ENCODE measurements around the gene ACO2. TPM values are rescaled to one million over a fixed set of nuclear protein-coding genes. Genes with fewer than 3 reads are reported as not detected.

ACO2 gene
- total RNA-seq, 1 donor: 41.6 TPM

DNA sequence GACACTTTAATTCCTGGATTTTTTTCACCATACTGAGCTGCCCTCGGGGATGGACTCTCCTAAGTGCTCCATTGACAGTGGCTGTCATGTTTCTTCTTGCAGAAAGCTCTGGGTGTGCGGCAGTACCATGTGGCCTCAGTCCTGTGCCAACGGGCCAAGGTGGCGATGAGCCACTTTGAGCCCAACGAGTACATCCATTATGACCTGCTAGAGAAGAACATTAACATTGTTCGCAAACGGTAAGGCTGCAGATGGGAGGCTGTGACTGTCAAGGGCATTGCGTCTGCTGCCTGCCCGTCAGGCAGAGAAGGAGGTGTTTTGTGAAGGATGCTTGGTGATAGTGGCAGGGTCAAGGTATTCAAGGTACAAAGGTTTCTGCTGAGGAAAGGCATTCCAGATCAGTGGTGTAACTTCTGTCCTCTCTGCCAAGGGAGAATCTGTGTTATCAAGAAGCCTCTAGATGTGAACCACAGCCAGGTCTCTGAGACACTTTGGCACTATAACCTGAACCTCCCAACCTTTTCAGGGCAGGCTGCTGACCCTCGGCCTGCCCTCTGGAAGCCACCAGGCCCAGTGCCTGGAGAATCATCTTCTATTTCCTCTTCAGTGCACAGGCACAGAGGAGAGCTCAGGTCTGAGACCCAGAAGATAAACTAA, 30.8 kb downstream of the ACO2 start:
- H3K4me3 ChIP-seq (ENCODE audit: low read length): no peak overlapping the region
- no peaks in the 10 kb centered on the region for H3K4me1 ChIP-seq (ENCODE audit: insufficient read depth, low read length)
- no peaks in the 10 kb centered on the region for H3K27me3 ChIP-seq (ENCODE audit: insufficient read depth, low read length)
- H3K9me3 ChIP-seq (ENCODE audit: low read depth, low read length): no peaks in the 10 kb centered on the region

DNA sequence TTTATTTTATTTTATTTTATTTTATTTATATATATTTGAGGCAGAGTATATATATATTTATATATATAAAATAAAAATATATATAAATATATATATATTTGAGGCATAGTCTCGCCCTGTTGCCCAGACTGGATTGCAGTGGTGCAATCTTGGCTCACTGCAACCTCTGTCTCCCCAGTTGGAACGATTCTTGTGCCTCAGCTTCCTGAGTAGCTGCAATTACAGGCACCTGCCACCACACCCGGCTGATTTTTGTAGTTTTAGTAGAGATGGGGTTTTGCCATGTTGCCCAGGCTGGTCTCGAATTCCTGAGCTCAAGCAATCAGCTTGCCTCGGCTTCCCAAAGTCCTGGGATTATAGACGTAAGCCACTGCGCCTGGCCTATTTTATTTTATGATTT, 31.4 kb downstream of the ACO2 start:
- Histone ChIP-seq H3K4me1 (ENCODE audit: insufficient read depth, low read length) (no peaks in the 10 kb centered on the region), H3K27me3 (ENCODE audit: insufficient read depth, low read length) (no peaks in the 10 kb centered on the region), H3K4me3 (ENCODE audit: low read length) (no peak overlapping the region), H3K9me3 (ENCODE audit: low read depth, low read length) (no peaks in the 10 kb centered on the region)

DNA sequence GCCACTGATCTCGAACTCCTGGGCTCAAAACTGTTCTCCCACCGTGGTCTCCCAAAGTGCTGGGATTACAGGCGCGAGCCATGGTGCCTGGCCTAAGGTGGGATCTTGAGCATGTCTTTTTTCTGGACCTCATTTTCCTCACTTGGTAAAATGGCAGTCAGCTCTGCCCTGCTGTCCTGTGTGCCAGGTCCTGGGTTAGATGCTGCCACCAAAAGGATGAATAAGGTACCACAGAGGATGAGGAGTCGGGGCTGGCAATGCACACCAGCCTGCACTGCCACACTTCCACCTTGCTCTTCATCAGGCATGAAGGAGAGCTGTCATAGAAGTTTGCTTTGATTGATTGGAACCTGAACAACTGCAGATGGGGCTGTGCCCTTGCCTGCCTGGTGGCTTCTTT, 32.3 kb downstream of the ACO2 start:
- Histone ChIP-seq H3K4me1 (ENCODE audit: insufficient read depth, low read length) (no peaks in the 10 kb centered on the region), H3K9me3 (ENCODE audit: low read depth, low read length) (no peaks in the 10 kb centered on the region), H3K27me3 (ENCODE audit: insufficient read depth, low read length) (no peaks in the 10 kb centered on the region), H3K4me3 (ENCODE audit: low read length) (no peak overlapping the region)

DNA sequence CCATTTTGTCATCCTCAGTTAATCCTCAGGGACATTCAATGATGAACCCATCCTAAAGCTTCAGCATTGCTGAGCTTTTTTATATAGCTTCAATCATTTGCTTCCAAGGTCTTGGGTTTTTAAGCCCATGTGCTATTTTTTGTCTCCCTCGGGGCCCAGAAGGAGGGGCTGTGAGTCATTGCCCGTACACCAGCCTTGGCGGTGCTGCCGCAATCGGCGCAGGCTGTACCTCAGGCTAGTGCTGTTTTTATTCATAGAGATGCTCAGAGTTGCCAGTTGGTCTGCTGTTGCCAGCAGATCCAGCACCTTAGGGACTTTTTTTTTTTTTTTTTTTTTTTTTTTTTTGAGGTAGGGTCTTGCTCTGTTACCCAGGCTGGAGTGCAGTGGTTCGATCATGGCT, 35.5 kb downstream of the ACO2 start:
- Histone ChIP-seq H3K27me3 (ENCODE audit: insufficient read depth, low read length) (no peaks in the 10 kb centered on the region), H3K9me3 (ENCODE audit: low read depth, low read length) (no peaks in the 10 kb centered on the region), H3K4me3 (ENCODE audit: low read length) (no peak overlapping the region), H3K4me1 (ENCODE audit: insufficient read depth, low read length) (no peaks in the 10 kb centered on the region)

DNA sequence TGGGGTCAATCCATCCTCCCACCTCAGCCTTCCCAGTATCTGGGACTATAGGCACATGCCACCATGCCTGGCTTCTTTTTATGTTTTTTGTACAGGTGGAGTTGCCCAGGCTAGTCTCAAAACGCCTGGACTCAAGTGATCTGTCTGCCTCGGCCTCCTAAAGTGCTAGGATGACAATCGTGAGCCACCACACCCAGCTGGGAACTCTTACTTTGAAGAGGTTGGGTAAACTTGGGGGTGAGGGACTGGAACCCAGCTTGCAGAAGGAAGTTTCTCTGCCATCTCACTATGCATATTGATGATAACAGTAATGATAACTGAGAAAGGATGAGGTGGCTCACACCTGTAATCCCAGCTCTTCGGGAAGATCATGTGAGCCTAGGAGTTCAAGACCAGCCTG, 35.9 kb downstream of the ACO2 start:
- H3K9me3 ChIP-seq (ENCODE audit: low read depth, low read length): no peaks in the 10 kb centered on the region
- H3K27me3 ChIP-seq (ENCODE audit: insufficient read depth, low read length): no peaks in the 10 kb centered on the region
- H3K4me1 ChIP-seq (ENCODE audit: insufficient read depth, low read length): no peaks in the 10 kb centered on the region
- H3K4me3 ChIP-seq (ENCODE audit: low read length): no peak overlapping the region

DNA sequence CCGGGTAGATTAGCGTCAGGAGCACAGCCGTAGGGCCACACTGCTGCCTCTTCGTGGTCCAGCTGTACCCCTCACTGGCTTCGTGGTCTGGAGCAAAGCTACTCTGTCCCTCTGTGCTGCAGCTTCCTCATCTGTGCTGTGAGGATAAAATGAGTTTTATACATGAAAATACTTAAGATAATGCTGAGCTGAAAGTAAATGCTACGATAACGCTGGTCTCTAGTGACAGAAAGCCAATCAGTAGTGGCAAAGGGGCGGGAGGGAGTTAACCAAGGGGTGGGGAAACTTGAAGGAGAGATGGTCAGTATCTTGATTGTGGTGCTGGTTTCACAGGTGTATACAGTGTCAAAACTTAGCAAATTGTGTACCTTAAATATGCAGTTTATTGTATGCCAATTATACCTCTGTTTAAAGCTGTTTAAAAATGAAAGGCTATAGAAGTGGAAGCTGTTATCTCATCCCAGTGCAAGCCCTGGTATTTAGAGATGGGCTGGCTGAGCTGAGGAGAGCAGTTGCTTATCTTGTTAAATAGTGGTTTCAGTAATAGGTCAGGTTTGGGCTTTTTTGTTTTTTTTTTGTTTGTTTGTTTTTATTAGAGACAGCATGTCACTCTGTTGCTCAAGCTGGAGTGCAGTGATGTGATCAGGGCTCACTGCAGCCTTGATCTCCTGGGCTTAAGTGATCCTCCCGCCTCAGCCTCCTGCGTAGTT, 36.7 kb downstream of the ACO2 start:
- H3K27me3 ChIP-seq (ENCODE audit: insufficient read depth, low read length): no peaks in the 10 kb centered on the region
- H3K9me3 ChIP-seq (ENCODE audit: low read depth, low read length): no peaks in the 10 kb centered on the region
- H3K4me1 ChIP-seq (ENCODE audit: insufficient read depth, low read length): no peaks in the 10 kb centered on the region
- H3K4me3 ChIP-seq (ENCODE audit: low read length): no peak overlapping the region

DNA sequence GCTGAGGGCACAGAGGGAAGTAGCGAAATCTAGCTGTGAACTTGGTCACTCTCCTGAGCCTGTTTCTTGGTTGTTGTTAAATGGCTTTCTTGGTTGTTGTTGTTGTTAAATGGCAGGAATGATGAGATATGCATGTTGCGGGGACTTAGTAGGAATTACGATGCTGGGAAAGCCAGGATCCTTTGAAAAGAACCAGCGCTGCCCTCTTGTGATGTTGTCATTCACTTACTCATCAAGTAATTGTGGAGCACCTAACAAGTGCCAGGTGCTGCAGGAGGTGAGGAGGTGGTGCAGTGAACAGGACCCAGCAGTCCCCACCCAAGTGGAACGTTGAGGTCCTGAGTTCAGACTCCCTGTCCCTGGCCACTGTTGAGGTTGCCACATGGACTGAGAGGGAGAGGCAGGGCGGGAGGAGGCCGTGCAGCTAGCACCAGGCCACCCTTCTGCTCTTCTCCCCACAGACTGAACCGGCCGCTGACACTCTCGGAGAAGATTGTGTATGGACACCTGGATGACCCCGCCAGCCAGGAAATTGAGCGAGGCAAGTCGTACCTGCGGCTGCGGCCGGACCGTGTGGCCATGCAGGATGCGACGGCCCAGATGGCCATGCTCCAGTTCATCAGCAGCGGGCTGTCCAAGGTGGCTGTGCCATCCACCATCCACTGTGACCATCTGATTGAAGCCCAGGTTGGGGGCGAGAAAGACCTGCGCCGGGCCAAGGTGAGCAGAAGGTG, 38.6 kb downstream of the ACO2 start:
- H3K27me3 ChIP-seq (ENCODE audit: insufficient read depth, low read length): no peaks in the 10 kb centered on the region
- H3K4me3 ChIP-seq (ENCODE audit: low read length): no peak overlapping the region
- no peaks in the 10 kb centered on the region for H3K9me3 ChIP-seq (ENCODE audit: low read depth, low read length)
- no peaks in the 10 kb centered on the region for H3K4me1 ChIP-seq (ENCODE audit: insufficient read depth, low read length)

DNA sequence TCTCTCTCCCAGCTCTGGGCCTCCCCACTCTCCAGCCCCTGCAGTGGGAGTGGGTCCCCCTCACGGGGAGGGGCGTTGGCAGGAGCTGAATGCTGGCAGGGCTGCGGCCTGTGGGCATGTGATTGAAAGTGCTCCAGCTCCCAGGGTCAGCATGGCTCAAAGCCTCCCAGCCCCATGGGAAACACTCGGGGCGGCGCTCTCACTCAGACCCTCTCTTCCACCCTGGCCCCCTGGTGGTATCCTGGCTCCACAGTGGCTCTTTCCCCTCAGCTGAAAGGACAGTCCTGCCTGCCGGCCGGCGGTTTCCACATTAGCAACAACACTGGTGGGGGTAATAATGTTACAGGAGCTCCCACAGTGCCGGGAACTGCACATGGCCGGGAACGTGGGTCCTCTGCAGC, 39.9 kb downstream of the ACO2 start:
- Histone ChIP-seq H3K27me3 (ENCODE audit: insufficient read depth, low read length) (no peaks in the 10 kb centered on the region), H3K4me1 (ENCODE audit: insufficient read depth, low read length) (no peaks in the 10 kb centered on the region), H3K9me3 (ENCODE audit: low read depth, low read length) (no peaks in the 10 kb centered on the region), H3K4me3 (ENCODE audit: low read length) (no peak overlapping the region)

DNA sequence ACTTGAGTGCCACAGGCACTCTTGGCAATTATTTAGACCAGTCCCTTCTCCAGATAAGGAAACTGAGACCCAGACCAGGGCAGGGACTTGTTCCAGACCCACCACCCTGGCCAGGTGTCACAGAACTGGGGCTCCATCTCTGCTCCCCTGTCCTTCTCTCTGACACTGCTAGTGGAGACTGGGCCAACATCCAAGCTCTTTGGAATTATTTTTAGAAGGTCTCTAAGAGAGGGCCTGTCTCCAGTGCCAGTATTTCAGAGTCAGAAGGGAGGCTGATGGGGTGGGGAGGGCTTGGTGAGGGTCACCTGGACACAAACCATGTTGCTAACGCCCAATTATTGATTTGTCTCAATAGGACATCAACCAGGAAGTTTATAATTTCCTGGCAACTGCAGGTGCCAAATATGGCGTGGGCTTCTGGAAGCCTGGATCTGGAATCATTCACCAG, 42.6 kb downstream of the ACO2 start:
- Histone ChIP-seq H3K27me3 (ENCODE audit: insufficient read depth, low read length) (no peaks in the 10 kb centered on the region), H3K9me3 (ENCODE audit: low read depth, low read length) (no peaks in the 10 kb centered on the region)

DNA sequence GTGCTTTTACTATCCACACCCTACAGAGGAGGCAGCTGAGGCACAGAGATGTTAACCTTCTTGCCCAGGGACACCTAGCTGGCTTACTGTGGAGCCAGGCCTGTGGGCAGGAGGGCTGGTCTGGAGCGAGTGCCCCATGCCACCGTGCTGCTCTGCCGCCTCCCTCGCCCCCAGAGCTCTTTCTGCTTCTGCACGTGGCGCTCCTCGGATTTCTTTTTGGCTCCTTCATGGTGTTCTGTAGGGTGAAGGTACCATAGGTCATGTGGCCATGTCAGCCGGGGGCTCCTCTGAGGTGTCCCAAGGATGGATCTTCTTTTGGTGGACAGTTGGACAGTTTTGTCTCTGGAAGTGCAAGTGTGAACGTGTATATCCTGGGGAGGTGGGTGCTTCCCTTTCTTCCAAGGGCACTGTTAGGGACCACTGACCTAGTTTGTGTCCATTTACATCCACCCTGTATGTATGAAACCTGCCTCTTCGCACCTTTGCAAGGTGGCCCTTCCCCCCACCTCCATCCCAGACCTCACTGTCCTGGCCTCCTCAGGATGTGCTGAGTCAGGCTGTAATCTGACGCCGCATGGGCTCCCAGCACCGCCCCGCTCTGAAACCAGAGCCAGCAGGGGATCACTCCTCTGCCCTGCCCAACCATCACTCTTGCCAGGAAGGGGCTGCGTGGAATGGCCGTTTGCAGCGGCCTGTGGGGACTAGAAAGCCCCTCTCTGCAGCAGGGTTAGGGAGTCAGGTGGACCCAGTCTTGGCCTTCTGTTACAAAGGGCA, 43.7 kb downstream of the ACO2 start:
- H3K4me1 ChIP-seq (ENCODE audit: insufficient read depth, low read length): no peaks in the 10 kb centered on the region
- no peaks in the 10 kb centered on the region for H3K9me3 ChIP-seq (ENCODE audit: low read depth, low read length)
- no peak overlapping the region for H3K4me3 ChIP-seq (ENCODE audit: low read length)
- H3K27me3 ChIP-seq (ENCODE audit: insufficient read depth, low read length): no peaks in the 10 kb centered on the region

More for the DNA sequence above, 42.6 kb downstream of the ACO2 start:
- Histone ChIP-seq H3K4me1 (ENCODE audit: insufficient read depth, low read length) (no peaks in the 10 kb centered on the region), H3K4me3 (ENCODE audit: low read length) (no peak overlapping the region)

DNA sequence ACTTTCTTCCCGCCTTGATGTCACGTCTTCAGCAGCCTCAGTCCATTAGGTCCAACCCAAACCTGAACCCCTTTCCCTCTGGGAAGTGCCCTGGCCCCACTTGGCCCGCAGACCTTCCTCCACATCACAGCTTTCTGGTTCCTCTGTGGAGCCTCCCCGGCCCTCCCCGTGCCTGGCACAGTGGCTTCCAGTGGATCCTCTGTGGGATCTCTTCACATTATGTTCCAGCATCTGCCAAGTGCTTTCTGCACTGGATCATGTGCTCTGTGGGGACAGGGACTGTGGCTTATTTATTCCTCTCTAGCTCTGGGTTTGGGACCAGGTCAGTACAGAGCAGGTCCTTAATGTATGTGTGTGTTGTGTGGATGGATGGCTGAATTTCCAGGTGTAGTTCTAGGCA, 44.5 kb downstream of the ACO2 start:
- H3K4me3 ChIP-seq (ENCODE audit: low read length): no peak overlapping the region
- H3K27me3 ChIP-seq (ENCODE audit: insufficient read depth, low read length): no peaks in the 10 kb centered on the region
- no peaks in the 10 kb centered on the region for H3K4me1 ChIP-seq (ENCODE audit: insufficient read depth, low read length)
- no peaks in the 10 kb centered on the region for H3K9me3 ChIP-seq (ENCODE audit: low read depth, low read length)

DNA sequence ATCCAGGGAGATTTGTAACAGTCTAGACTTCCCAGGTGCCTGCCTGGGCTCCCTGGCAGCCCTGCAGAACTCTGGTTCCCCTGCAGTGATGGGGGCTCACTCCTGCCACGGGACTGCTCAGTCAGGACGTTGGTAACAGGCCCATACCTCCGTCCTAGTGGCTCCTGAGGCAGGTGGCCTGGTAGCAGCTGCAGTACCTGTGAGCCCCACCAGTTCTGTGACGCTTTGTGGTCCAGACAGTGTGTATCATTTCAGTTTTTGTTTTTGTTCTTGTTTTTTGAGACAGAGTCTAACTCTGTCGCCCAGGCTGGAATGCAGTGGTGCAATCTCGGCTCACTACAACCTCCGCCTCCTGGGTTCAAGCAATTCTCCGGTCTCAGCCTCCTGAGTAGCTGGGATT, 47.5 kb downstream of the ACO2 start:
- Histone ChIP-seq H3K27me3 (ENCODE audit: insufficient read depth, low read length) (no peaks in the 10 kb centered on the region), H3K4me3 (ENCODE audit: low read length) (no peak overlapping the region), H3K9me3 (ENCODE audit: low read depth, low read length) (no peaks in the 10 kb centered on the region), H3K4me1 (ENCODE audit: insufficient read depth, low read length) (no peaks in the 10 kb centered on the region)

DNA sequence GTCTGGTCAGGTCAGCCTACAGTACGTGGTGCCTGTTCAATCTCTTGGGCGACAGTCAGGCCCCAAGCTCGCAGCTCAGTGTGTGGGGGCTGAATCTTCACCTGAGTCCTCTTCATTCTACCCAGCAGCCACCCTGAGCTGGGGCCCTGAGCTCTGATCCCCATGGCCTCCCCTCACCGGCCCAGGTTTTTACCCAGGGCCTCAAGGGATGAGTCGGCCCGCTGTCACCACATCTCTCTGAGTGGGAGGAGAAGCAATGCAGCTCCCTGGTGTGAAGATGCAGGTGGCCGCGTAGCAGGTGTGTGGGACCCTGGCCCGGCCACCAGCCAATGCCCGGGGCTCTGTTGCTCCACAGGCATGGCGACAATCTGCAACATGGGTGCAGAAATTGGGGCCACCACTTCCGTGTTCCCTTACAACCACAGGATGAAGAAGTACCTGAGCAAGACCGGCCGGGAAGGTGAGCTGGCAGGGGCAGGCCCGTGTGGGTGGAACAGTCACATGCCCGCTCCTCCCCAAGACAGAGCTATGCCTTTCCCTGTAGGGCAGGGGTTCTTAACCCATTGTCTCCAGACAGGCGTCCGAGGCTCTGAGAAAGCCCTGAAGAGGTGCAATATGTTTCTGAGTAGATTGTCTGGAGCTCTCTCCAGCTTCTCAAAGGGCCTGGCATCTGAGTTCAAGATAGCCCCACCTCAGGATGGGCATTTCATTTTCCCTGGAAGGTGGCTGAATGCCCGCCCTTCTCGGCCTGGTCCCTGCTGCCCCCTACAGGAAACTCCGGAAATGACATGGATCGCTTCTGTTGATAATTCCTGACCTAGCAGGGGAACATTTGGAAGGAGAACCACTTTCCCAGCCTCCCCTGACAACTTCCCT, 48.5 kb downstream of the ACO2 start:
- Histone ChIP-seq H3K27me3 (ENCODE audit: insufficient read depth, low read length) (no peaks in the 10 kb centered on the region), H3K9me3 (ENCODE audit: low read depth, low read length) (no peaks in the 10 kb centered on the region)

DNA sequence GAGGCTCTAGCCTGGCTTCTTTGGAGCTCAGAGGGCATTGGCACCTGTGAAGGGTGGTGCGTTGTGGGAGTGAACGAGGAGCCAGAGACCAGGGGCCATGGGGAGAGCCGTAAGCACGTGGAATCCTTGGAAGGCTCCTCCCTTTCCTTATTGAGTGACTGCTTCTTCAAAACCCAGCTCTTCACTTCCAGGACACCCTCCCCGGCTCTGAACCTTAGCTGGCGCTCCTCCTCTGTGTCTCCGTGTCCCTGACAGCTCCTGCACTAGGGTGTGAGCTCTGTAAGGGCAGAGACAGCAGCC, 49.1 kb downstream of the ACO2 start:
- Histone ChIP-seq H3K4me1 (ENCODE audit: insufficient read depth, low read length) (no peaks in the 10 kb centered on the region), H3K27me3 (ENCODE audit: insufficient read depth, low read length) (no peaks in the 10 kb centered on the region), H3K4me3 (ENCODE audit: low read length) (no peak overlapping the region), H3K9me3 (ENCODE audit: low read depth, low read length) (no peaks in the 10 kb centered on the region)

More for the DNA sequence above, 48.5 kb downstream of the ACO2 start:
- Histone ChIP-seq H3K4me3 (ENCODE audit: low read length) (no peak overlapping the region), H3K4me1 (ENCODE audit: insufficient read depth, low read length) (no peaks in the 10 kb centered on the region)
